Lower lobe of right lung (tissue), 2 donors: ENCODE data around the gene MYH13. TPM values are rescaled to one million over a fixed set of nuclear protein-coding genes. Genes with fewer than 3 reads are reported as not detected.
"Not testable (repeated sequence)": the region's sequence is repeated elsewhere in the genome, so short reads cannot be mapped to it uniquely, and the experiment has no call there.

ENCODE experiments used
- ATAC-seq, 2 donors: fragments of 200-7000 bp; cut with Tn5 transposase; one replicate each; pipeline ENCODE4 v1.9.1; 2020 to 2022; ENCODE audit warnings: mild to moderate bottlenecking in 2 of 2, moderate library complexity in 2 of 2
- DNase-seq: peaks from one replicate; pipeline ENCODE4 v3.0.0-alpha.2; 2020
- H3K27ac ChIP-seq: fragments of 200-600 bp; one replicate; pipeline ENCODE4 v1.8.0; 2022
- H3K27me3 ChIP-seq: fragments of 200-600 bp; one replicate; pipeline ENCODE4 v1.8.0; 2022; ENCODE audit warnings: low read depth
- H3K36me3 ChIP-seq: fragments of 200-600 bp; one replicate; pipeline ENCODE4 v1.8.0; 2022; ENCODE audit warnings: mild to moderate bottlenecking
- H3K4me1 ChIP-seq: fragments of 200-600 bp; one replicate; pipeline ENCODE4 v1.8.0; 2022
- H3K4me3 ChIP-seq: fragments of 200-600 bp; one replicate; pipeline ENCODE4 v1.8.0; 2022; ENCODE audit warnings: mild to moderate bottlenecking
- H3K9me3 ChIP-seq: fragments of 200-600 bp; one replicate; pipeline ENCODE4 v1.8.0; 2022
- CTCF ChIP-seq: fragments of 200-600 bp; IDR thresholded peaks from one replicate; pipeline ENCODE4 v1.8.0; 2022; ENCODE audit warnings: antibody characterized with exemption, mild to moderate bottlenecking
- intact Hi-C: fragments of 100-400 bp; cut with DNase I; formaldehyde crosslinking; loops from one replicate; pipeline ENCODE4 v1.11.0; 2022
- total RNA-seq: library from RNA; stranded (reverse); fragmentation: NEBNext Ultra II Directional; extraction: Animal tissue kit (Norgen Biotek cat#: 25700); gene quantifications from one replicate; pipeline ENCODE4 v1.2.1, GENCODE V29; 2021
- donor health status: DM: no; HTN: yes; CAD: no; lungs with severe emphysema.

The MYH13 gene
- total RNA-seq, 1 donor from 2014 or later, result not detected

GRCh38 chr17:10304758-10305300 is 68.0 kb downstream of the MYH13 start:
- intact Hi-C loops, result no loop called here
- TF ChIP-seq CTCF, result no peak
- H3K9me3 ChIP-seq, result no peaks in the 10 kb centered on the region
- no peaks in the 10 kb centered on the region for H3K27me3 ChIP-seq
- no peak for DNase-seq
- H3K36me3 ChIP-seq, result no peaks in the 10 kb centered on the region
- H3K27ac ChIP-seq, result no peak overlapping the region
- no peak for ATAC-seq
- H3K4me3 ChIP-seq, result no peak overlapping the region
- no peaks in the 10 kb centered on the region for H3K4me1 ChIP-seq

GRCh38 chr17:10297691-10298090 is 75.1 kb downstream of the MYH13 start:
- H3K9me3 ChIP-seq, result no peaks in the 10 kb centered on the region
- no peak for TF ChIP-seq CTCF
- ATAC-seq, result no peak
- H3K36me3 ChIP-seq, result no peaks in the 10 kb centered on the region
- intact Hi-C loops, result no loop called here
- H3K27ac ChIP-seq, result no peak overlapping the region
- no peak overlapping the region for H3K4me3 ChIP-seq
- H3K4me1 ChIP-seq, result peaks cover 7% of the 10 kb centered on the region
- no peaks in the 10 kb centered on the region for H3K27me3 ChIP-seq
- DNase-seq, result no peak

GRCh38 chr17:10295728-10296343 is 77.0 kb downstream of the MYH13 start:
- peak; percentile 68 to 71 for ATAC-seq
- TF ChIP-seq CTCF, result peak; percentile 64
- H3K27ac ChIP-seq, result no peak overlapping the region
- intact Hi-C loops, result no loop called here
- no peaks in the 10 kb centered on the region for H3K9me3 ChIP-seq
- no peak for DNase-seq
- no peaks in the 10 kb centered on the region for H3K36me3 ChIP-seq
- no peak overlapping the region for H3K4me3 ChIP-seq
- no peaks in the 10 kb centered on the region for H3K27me3 ChIP-seq
- peaks cover 12% of the 10 kb centered on the region for H3K4me1 ChIP-seq

- H3K27ac ChIP-seq, result no peak overlapping the region
- no peak overlapping the region for H3K4me3 ChIP-seq
- DNase-seq, result no peak
- no peaks in the 10 kb centered on the region for H3K36me3 ChIP-seq
- peaks cover 12% of the 10 kb centered on the region for H3K4me1 ChIP-seq
- no peak for ATAC-seq
- no peak for TF ChIP-seq CTCF
- H3K27me3 ChIP-seq, result peaks cover 5% of the 10 kb centered on the region
- H3K9me3 ChIP-seq, result no peaks in the 10 kb centered on the region
- intact Hi-C loops, result no loop called here
Measured at GRCh38 chr17:10294180-10294579, 78.6 kb downstream of the MYH13 start.

- DNase-seq (no peak), ATAC-seq (peak; percentile 37 to 40)
- Histone ChIP-seq H3K4me1 (peaks cover 12% of the 10 kb centered on the region), H3K4me3 (no peak overlapping the region), H3K9me3 (no peaks in the 10 kb centered on the region), H3K27ac (no peak overlapping the region), H3K27me3 (peaks cover 8% of the 10 kb centered on the region), H3K36me3 (no peaks in the 10 kb centered on the region)
- no peak for TF ChIP-seq CTCF
- intact Hi-C loops, result no loop called here
Measured at GRCh38 chr17:10292057-10292937, 80.5 kb downstream of the MYH13 start.

- H3K36me3 ChIP-seq, ATAC-seq, intact Hi-C loops, H3K9me3 ChIP-seq, H3K27ac ChIP-seq, H3K27me3 ChIP-seq, DNase-seq, H3K4me3 ChIP-seq: not testable (repeated sequence)
- H3K4me1 ChIP-seq, result peaks cover 12% of the 10 kb centered on the region
Measured at GRCh38 chr17:10291576-10291975, 81.2 kb downstream of the MYH13 start.
